M059J (cell line): Measurements from ENCODE around the gene SMARCAL1. TPM values are rescaled to one million over a fixed set of nuclear protein-coding genes. Genes with fewer than 3 reads are reported as not detected.

Experiments used
- DNase-seq: peaks from one replicate; pipeline ENCODE4 v3.0.0-alpha.2; 2012; ENCODE audit warnings: low read depth
- total RNA-seq: library from RNA; depleted of rRNA; stranded (reverse); fragments of >200 nt; shearing (Covaris generic); gene quantifications from 2 replicates; pipeline ENCODE4 v1.2.3, GENCODE V29; 2014

SMARCAL1 gene
- total RNA-seq, 1 experiment from 2014 or later = 6.1 TPM

DNA sequence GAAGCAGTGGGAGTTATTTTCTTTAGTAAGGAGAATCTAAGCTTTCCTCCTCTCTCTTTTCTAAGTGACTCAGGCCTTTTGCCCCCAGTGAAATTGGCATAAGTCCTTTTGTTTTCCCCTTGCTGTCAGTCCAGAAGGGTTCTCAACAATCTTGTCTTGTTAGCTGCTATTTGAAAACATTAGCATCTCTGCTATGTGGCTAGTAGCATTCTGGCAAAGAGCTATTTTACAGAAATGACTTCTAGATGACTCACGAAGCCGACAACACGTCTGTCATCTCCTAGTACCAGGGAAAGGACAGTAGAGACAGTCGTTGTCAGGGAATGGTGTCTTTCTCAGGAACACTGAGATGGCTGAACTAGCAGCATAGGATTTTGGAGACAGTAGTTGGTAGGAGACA lies 14.7 kb downstream of the SMARCAL1 start:
- DNase-seq = peak; percentile 92

DNA sequence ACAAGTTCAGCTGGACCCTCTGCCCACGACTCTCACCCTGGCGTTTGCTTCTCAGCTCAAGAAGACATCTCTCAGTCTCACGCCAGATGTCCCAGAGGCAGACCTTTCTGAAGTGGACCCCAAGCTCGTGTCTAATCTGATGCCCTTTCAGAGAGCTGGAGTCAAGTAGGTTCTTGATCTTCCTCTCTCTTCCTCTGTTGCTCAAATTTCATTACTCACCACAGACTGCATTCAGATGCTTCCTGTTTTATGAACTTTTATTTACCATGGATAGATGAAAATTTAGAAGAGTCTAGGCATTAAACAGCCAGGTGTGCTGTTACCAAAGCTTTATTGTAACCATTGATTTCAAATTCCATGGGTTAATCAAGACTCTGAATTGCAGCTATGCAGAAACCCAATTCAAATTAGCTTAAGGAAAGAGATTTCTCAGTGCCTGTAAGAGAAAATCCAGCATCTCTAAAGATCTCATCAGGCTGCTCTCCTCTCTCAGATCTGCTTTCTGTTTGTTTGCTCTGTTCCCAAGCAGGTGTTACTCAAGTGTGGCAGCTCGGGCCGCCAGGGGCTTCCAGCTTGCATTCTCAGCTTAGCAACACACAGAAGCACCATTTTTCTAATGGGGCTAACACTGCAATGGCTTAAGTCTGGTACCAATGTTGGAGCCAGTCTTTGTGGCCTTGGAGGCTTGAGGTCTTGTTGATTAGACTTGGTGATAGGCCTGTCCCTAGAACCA lies 16.5 kb downstream of the SMARCAL1 start:
- DNase-seq = no peak

DNA sequence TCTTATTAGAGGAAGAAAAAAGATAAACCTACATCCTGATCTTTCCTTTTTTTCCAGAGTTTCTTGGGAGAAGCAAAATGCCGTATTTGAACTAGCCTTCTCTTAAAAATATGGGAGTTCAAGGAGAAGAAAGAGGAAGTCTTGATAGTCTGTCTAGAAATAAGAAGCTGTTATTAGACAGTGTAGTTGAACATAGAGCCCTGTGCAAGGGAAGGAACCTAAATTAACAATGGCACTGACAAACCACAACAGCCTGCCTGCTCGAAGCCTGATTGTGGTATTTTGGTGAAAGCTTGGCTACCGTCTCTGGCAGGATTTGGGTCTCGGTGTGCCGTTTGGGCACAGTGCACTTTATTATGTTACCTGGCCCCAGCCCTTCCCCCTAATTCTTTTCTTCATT lies 17.1 kb downstream of the SMARCAL1 start:
- no peak for DNase-seq

- no peak for DNase-seq
Measured at GRCh38 chr2:216430811-216431530, 18.7 kb downstream of the SMARCAL1 start.

- DNase-seq = no peak
Measured at GRCh38 chr2:216431531-216431856, 19.2 kb downstream of the SMARCAL1 start.

DNA sequence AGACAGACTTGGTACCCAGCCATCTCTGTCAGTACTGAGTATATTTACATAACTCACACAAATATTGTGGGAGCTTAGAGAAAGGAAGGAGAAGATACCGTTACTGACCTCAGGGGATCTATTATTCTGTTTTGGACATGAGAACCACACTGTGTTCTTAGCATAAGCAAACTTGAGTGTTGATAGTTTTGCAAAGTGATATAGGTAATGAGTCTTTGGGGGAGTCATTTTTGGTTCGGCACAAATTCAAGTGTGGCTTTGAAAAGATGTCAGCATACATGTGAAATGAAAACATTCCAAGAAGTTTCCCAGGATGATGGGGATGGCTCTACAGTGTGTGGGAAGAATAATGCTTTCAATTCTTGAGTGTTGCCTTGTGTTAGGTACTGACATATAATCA lies 24.1 kb downstream of the SMARCAL1 start:
- no peak for DNase-seq

DNA sequence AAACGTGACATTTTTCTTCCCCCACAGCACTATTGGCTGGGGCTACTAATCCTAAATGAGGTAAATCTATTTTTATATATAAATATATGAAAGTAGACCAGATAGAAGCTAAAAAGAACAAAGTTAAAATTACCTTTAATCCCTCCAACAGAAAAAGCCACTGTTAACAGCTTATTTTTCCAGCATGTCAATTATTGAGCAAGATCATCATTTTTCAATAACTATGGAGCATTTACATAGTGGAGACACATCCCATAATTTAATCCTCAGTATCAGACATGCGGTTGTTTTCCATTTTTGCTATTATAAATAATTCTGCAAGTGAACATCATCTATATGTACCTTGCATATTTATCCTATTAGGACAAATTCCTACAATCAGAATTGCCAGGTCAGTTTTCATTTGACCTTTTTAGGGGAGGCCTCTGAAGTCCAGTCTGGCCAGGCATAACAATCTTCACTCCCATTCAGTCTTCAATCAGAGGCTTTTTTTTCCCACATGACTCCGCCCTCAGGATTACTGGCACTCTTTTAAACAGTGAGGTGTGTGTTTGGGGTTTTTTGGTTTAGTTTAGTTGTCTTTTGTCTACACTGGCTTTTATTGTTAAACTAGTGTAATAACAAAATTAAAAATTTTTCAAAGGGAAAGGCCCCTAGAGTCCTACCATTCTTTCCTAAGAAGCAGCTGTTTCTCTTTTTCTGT lies 29.2 kb downstream of the SMARCAL1 start:
- no peak for DNase-seq

DNA sequence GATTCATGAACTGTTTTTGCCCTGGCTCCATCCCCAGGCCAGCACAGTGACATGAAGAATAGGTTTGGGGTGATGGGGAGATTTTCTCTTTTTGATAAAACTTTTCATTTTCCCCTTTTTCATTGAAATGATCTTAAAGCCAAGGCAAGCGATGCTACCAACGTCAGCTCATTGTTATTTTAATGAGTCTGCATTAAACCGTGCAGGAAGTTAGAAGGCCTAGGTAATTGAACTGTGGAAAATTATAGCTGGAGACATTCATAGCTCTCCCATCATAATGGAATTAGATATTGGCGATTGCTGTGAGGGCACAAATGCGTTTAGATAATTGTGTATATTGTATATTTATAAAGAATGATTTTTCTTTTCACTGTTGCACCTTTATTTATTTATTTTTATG lies 33.2 kb downstream of the SMARCAL1 start:
- no peak for DNase-seq

- DNase-seq = no peak
Measured at GRCh38 chr2:216446343-216446742, 34.1 kb downstream of the SMARCAL1 start.

DNA sequence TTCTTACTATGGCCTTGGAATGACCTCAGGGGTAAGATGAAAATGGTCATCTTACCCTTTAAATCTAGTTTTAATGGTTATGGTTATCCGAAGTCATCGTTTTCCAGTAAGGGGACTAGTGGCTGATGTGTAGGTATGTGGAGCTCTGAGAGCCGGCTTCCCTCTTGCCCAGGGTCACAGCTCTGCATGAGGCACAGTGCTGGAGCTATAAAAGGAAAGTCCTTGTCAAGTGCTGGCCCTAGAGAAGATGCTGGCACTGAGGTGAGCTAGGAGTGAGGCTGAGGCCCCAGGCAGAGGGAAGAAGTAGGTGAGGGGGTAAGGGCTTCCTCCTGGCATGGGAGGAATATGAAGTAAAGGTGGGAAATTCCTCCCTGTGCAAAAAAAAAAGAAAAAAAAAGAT lies 35.0 kb downstream of the SMARCAL1 start:
- no peak for DNase-seq

GRCh38 chr2:216448829-216449228 lies 36.5 kb downstream of the SMARCAL1 start:
- no peak for DNase-seq

- no peak for DNase-seq
Measured at GRCh38 chr2:216450346-216450745, 38.1 kb downstream of the SMARCAL1 start.

- DNase-seq = no peak
Measured at GRCh38 chr2:216450784-216451183, 38.5 kb downstream of the SMARCAL1 start.

DNA sequence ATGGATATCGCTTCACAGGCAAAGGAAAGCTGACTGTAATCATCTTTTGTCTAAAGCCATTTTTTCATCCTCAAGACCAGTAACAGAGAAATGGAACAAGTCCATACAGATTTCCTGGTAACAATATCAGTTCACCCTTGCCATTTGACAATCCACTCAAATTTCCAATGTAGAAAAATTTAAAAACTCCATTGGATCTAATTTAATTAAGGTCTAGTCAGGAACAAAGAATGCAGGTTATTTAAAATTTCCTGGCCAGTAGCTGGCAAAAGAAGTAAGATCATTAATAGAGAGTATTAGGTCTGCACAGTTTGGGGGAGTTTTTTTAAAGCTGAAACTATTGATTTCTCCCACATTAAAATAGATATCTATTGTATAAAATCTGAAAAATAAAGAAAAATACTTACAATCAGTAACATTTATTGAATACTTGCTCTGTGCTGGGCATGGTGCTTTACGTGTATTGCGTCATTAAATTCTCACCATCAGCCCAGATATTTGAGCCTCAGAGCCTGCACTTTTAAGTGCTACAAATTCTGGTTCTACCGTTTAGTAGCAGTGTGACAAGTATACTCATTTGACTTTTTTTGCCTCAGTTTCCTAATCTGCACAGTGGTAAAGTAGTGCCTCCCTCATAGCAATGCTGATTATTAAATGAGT lies 41.8 kb downstream of the SMARCAL1 start:
- no peak for DNase-seq

DNA sequence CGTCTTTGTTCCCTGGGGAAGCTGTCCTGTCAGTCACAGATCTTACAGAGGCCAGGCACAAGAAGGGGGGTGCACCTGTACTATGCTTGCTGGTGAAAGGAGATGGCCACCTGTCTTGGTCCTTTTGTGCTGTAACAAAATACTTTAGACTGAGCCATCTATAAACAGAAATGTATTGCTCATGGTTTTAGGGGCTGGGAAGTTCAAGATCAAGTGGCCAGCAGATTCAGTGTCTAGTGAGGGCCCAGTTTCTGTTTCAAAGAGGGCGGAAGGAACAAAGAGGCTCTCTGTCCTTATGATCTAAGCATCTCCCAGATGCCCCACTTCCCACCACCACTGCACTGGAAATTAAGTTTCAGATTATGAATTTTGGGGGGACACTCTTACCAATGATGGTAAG lies 50.9 kb downstream of the SMARCAL1 start:
- peak; percentile 3 for DNase-seq

DNA sequence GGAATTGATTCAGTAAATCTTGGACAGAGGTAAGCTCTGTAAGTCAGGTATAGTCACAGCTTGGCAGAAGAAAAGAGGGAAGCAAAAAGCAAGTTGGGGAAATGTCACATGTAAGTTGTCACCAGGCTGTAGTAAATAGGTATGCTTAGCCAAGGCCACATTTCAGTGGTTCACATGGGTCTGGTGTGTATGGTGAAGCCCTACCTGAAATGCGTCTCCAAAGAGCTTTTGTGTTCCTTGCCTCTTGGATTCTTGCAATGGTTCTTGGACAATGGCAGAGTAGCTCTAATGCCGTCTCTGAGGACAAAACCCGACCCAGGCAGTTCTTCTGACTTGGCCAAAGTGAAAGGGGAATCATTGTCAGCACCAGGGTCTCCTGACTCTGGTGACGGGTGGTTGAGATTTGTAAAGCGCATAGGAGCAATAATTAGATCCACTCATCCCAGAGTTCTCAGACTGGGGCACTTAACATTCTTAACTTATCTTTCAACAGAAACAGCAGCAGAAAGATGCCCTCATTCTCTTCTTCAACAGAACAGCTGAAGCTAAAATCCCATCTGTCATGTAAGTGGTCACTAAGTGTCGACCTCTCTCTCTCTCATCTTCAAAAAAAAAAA lies 51.9 kb downstream of the SMARCAL1 start:
- no peak for DNase-seq

DNA sequence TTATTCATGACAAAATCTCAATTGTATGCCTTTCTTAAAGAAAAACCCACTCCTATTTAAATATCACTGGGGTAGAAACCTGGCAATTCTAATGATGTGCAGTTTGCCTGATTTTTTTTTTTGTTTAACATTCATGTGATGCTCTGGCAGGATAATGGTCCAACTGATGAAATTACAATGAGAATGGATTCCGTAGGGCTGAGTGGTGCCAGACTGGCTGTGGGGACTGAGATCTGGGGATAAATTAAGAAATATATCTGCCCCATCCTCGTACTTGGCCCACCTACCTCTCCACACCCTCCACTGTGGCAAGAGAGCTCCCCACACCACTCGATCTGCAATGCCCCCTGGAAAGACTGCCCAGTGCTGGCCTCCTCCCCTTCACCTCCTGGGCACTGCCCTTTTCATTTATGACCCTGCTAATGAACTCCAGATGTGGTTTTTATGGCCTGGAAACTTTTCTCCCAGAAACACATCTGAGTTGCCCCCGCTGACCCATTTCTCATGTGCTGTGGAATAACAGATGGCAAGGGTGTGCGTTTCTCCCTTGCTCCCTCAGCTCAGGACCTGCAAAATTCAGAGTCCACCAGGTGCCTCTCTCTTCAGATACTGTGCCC lies 53.4 kb downstream of the SMARCAL1 start:
- no peak for DNase-seq

DNA sequence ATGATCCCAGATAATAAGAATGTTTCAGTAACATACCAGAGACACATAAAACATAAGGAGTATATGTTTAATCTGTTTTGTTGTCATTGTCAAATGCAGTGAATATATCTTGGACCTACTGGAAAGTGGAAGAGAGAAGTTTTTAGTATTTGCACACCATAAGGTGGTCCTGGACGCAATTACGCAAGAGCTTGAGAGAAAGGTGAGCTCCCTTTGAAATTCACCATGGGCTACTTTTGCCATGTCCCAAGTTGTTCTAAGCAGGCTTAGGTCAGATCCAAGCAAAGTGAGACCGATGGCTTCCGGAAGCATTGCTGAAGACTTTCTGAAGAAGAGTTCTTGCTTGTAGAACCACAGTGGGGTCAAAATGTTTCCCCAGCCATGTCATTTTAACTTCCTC lies 55.6 kb downstream of the SMARCAL1 start:
- no peak for DNase-seq

- no peak for DNase-seq
Measured at GRCh38 chr2:216469661-216470060, 57.4 kb downstream of the SMARCAL1 start.

DNA sequence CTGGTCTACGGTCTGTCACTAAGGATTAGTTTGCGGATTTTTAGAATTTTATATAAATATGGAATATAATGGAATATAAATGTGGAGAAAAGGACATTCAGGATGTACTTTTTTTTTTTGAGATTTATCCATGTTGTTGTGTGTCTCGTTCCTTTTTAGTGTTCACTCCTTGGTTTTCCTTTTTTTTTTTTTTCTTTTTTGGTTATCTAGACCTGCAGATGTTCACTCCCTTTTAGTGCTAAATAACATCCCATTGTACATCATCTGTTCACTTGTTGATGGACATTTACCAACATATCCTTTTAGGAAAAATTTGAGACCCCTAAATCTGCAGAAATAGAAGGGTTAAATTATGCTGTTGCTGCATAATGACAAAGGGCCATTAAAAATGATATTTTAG lies 60.9 kb downstream of the SMARCAL1 start:
- no peak for DNase-seq

GRCh38 chr2:216474925-216475670 lies 62.8 kb downstream of the SMARCAL1 start:
- no peak for DNase-seq
